Mesenchymal stem cell (in vitro differentiated cells and primary cell): Measurements from ENCODE around the gene EXTL1.
A peak's percentile ranks its signal among the peaks of the same experiment; 100 is the strongest.

Experiments
- DNase-seq: peaks from one replicate; pipeline ENCODE4 v3.0.0-alpha.2; 2013
- H2AFZ ChIP-seq: one replicate; pipeline ENCODE4 v1.6.1; 2013; ENCODE audit warnings: low read depth, mild to moderate bottlenecking, control low read depth, inconsistent platforms, low read length, moderate library complexity
- H2AK5ac ChIP-seq: 2 replicates; pipeline ENCODE4 v1.6.1; 2013; ENCODE audit warnings: low read length, moderate library complexity, mild to moderate bottlenecking, inconsistent platforms; ENCODE audit not compliant: severe bottlenecking
- H2BK120ac ChIP-seq: one replicate; pipeline ENCODE4 v1.6.1; 2013; ENCODE audit warnings: low read depth, mild to moderate bottlenecking, inconsistent platforms, low read length, moderate library complexity
- H2BK12ac ChIP-seq, 2 experiments: one replicate each; pipeline ENCODE4 v1.6.1; 2013; ENCODE audit warnings: inconsistent platforms in 2 of 2, low read length in 2 of 2, mild to moderate bottlenecking in 2 of 2, moderate library complexity in 2 of 2, control low read depth in 1 of 2
- H2BK15ac ChIP-seq: one replicate; pipeline ENCODE4 v1.6.1; 2013; ENCODE audit warnings: mild to moderate bottlenecking, low read depth, inconsistent platforms; ENCODE audit not compliant: poor library complexity, severe bottlenecking
- H2BK5ac ChIP-seq: 2 replicates; pipeline ENCODE4 v1.6.1; 2013; ENCODE audit warnings: low read depth, mild to moderate bottlenecking, low read length, control low read depth, inconsistent platforms; ENCODE audit not compliant: poor library complexity, severe bottlenecking
- H3K14ac ChIP-seq, 2 experiments: one replicate each; pipeline ENCODE4 v1.6.1; 2013; ENCODE audit warnings: inconsistent platforms in 2 of 2, low read length in 2 of 2, control low read depth in 1 of 2, mild to moderate bottlenecking in 1 of 2, moderate library complexity in 1 of 2
- H3K18ac ChIP-seq, 2 experiments: one replicate each; pipeline ENCODE4 v1.6.1; 2013; ENCODE audit warnings: inconsistent platforms in 2 of 2, low read length in 2 of 2, control low read depth in 1 of 2, low read depth in 1 of 2, mild to moderate bottlenecking in 1 of 2
- H3K23ac ChIP-seq, 2 experiments: one replicate each; pipeline ENCODE4 v1.6.1; 2013; ENCODE audit warnings: inconsistent platforms in 2 of 2, low read length in 2 of 2, mild to moderate bottlenecking in 2 of 2, moderate library complexity in 2 of 2, control low read depth in 1 of 2
- H3K27ac ChIP-seq: 2 replicates; pipeline ENCODE4 v1.5.1; 2013; ENCODE audit warnings: mild to moderate bottlenecking, moderate library complexity, low read length, control low read depth, inconsistent platforms; ENCODE audit not compliant: poor library complexity, severe bottlenecking
- H3K27me3 ChIP-seq, 2 experiments: 2 replicates each; pipeline versions ENCODE4 v1.6.1 to v1.7.0; 2013; ENCODE audit warnings: low read length in 2 of 2, mild to moderate bottlenecking in 2 of 2, moderate library complexity in 2 of 2, control low read depth in 1 of 2, inconsistent platforms in 1 of 2; ENCODE audit not compliant: control insufficient read depth in 1 of 2, insufficient read depth in 1 of 2
- H3K36me3 ChIP-seq, 2 experiments: 2 replicates each; pipeline versions ENCODE4 v1.6.1 to v1.7.0; 2013; ENCODE audit warnings: low read length in 2 of 2, control low read depth in 1 of 2, inconsistent platforms in 1 of 2, low read depth in 1 of 2, mild to moderate bottlenecking in 1 of 2; ENCODE audit not compliant: insufficient read depth in 2 of 2, control insufficient read depth in 1 of 2
- H3K4ac ChIP-seq, 2 experiments: one replicate each; pipeline ENCODE4 v1.6.1; 2013; ENCODE audit warnings: inconsistent platforms in 2 of 2, low read length in 2 of 2, mild to moderate bottlenecking in 2 of 2, moderate library complexity in 2 of 2, control low read depth in 1 of 2, low read depth in 1 of 2
- H3K4me1 ChIP-seq: 2 replicates; pipeline ENCODE4 v1.6.1; 2013; ENCODE audit warnings: low read depth, low read length, control low read depth; ENCODE audit not compliant: control insufficient read depth, insufficient read depth
- H3K4me2 ChIP-seq: 2 replicates; pipeline ENCODE4 v1.6.1; 2013; ENCODE audit warnings: low read length, mild to moderate bottlenecking, inconsistent platforms; ENCODE audit not compliant: poor library complexity, severe bottlenecking
- H3K4me3 ChIP-seq, 2 experiments: 2 replicates each; pipeline versions ENCODE4 v1.5.1 to v1.7.0; 2013; ENCODE audit warnings: low read length in 2 of 2, mild to moderate bottlenecking in 2 of 2, control low read depth in 1 of 2, low read depth in 1 of 2; ENCODE audit not compliant: insufficient read depth in 1 of 2
- H3K79me1 ChIP-seq: replicated peaks from 2 replicates; pipeline ENCODE4 v1.6.1; 2013; ENCODE audit warnings: mild to moderate bottlenecking, control low read depth, low read length, inconsistent platforms; ENCODE audit not compliant: poor library complexity, severe bottlenecking
- H3K9ac ChIP-seq: 2 replicates; pipeline ENCODE4 v1.7.0; 2013; ENCODE audit warnings: mild to moderate bottlenecking, low read length, moderate library complexity
- H3K9me3 ChIP-seq: 2 replicates; pipeline ENCODE4 v1.7.0; 2013; ENCODE audit warnings: mild to moderate bottlenecking, low read length; ENCODE audit not compliant: control insufficient read depth
- H4K8ac ChIP-seq: one replicate; pipeline ENCODE4 v1.6.1; 2013; ENCODE audit warnings: inconsistent platforms, mild to moderate bottlenecking, low read length, moderate library complexity
- H4K91ac ChIP-seq: one replicate; pipeline ENCODE4 v1.6.1; 2013; ENCODE audit warnings: mild to moderate bottlenecking, low read length, inconsistent platforms
- WGBS: methylation state at CpG from one replicate; pipeline ENCODE4 v1.1.7; 2013; ENCODE audit warnings: mixed read lengths; 5-methylcytosine and 5-hydroxymethylcytosine counted together

Gene EXTL1

DNA sequence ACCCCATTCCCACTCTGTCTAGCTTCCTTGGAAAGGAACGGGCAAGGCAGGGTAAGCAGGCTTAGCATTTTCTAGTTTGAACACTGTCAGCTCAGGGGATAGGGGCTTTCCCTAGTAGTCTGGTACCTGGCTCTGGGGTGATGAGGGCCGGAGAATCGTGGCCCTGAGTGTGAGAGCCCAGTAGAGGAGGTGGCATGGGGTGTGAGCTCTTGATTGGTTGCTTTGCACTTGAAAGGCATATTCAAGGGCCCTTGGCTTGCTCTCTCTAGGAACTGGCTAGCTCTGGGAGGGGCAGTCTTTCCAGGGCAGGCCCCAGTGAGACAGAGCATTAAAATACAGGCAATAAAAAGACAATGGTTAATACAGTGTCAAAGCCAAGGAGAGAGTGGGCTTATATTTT, 10.8 kb upstream of the EXTL1 start:
- no peaks in the 10 kb centered on the region for H3K79me1 ChIP-seq
- no peak overlapping the region for H2BK15ac ChIP-seq
- H3K9me3 ChIP-seq = no peaks in the 10 kb centered on the region
- no peak overlapping the region for H2BK120ac ChIP-seq
- no peak overlapping the region for H3K23ac ChIP-seq
- peaks cover 9% of the 10 kb centered on the region for H3K4me1 ChIP-seq
- no peak overlapping the region for H2AFZ ChIP-seq
- no peak overlapping the region for H3K18ac ChIP-seq
- no peak overlapping the region for H4K91ac ChIP-seq
- H4K8ac ChIP-seq = no peak overlapping the region
- H2BK12ac ChIP-seq = no peak overlapping the region
- H3K9ac ChIP-seq = no peak overlapping the region
- no peak overlapping the region for H3K4me2 ChIP-seq
- no peak overlapping the region for H3K27ac ChIP-seq
- H3K14ac ChIP-seq = no peak overlapping the region
- peaks cover 0 to 13% of the 10 kb centered on the region in 2 experiments for H3K27me3 ChIP-seq
- H3K36me3 ChIP-seq = no peaks in the 10 kb centered on the region
- 70% methylated on average over 3 of the region's 3 CpGs for WGBS
- no peak overlapping the region for H3K4me3 ChIP-seq
- no peak overlapping the region for H2BK5ac ChIP-seq
- no peak overlapping the region for H3K4ac ChIP-seq
- DNase-seq = no peak
- no peak overlapping the region for H2AK5ac ChIP-seq

DNA sequence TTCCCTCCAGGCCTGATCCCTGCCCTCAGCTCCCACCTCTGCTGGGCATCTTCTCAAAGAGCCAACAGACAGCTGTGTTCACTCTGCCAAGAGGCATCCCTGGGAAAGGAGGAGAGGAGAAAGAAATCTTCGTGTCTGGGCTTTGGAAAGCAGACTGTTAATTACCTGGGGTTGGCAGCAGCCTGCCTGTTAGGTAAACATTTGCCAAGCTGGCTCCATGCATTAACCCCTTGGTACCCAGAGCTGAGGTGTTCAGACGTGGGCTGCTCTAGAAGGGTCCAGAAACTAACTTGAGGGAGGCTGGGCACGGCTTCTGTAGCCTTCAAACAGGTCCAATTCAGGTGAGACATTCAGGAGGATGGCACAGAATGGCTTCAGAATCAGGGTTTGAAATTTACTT, 8.7 kb upstream of the EXTL1 start:
- H2BK15ac ChIP-seq = no peak overlapping the region
- no peak overlapping the region for H2BK120ac ChIP-seq
- H3K9ac ChIP-seq = no peak overlapping the region
- no peak overlapping the region for H3K27ac ChIP-seq
- no peaks in the 10 kb centered on the region for H3K79me1 ChIP-seq
- H3K14ac ChIP-seq = no peak overlapping the region
- no peaks in the 10 kb centered on the region for H3K36me3 ChIP-seq
- H2AFZ ChIP-seq = no peak overlapping the region
- peaks cover 22% of the 10 kb centered on the region for H3K4me1 ChIP-seq
- no peak for DNase-seq
- 57% methylated on average over 3 of the region's 3 CpGs for WGBS
- H3K4ac ChIP-seq = no peak overlapping the region
- no peak overlapping the region for H3K4me2 ChIP-seq
- no peak overlapping the region for H3K18ac ChIP-seq
- peaks cover 0 to 9% of the 10 kb centered on the region in 2 experiments for H3K27me3 ChIP-seq
- no peak overlapping the region for H2AK5ac ChIP-seq
- no peak overlapping the region for H2BK12ac ChIP-seq
- H2BK5ac ChIP-seq = no peak overlapping the region
- no peaks in the 10 kb centered on the region for H3K9me3 ChIP-seq
- H3K23ac ChIP-seq = no peak overlapping the region
- H3K4me3 ChIP-seq = no peak overlapping the region
- H4K91ac ChIP-seq = no peak overlapping the region
- no peak overlapping the region for H4K8ac ChIP-seq

DNA sequence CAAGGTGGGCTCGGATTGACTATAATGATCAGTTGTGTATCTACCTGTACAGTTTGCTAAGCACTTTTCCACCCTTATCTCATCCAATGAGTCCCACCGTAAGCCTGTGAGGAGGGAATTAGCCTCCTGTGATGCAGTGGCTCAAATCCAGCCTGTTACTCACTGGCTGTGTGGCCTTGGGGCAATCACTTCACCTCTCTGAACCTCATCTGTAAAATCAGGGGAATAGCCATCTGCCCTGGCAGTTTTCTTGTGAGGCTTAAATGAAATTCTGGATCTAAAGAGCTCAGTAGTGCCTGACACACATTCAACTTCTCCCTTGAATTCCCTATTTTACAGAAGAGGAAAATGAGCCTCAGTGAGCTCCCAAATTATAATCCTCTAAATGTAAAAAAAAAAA, 7.4 kb upstream of the EXTL1 start:
- Histone ChIP-seq H2BK120ac (no peak overlapping the region), H3K4ac (no peak overlapping the region), H3K4me2 (no peak overlapping the region), H3K36me3 (no peaks in the 10 kb centered on the region), H3K23ac (no peak overlapping the region), H4K8ac (no peak overlapping the region), H2BK15ac (no peak overlapping the region), H2AFZ (no peak overlapping the region), H3K27ac (no peak overlapping the region), H2AK5ac (no peak overlapping the region), H3K27me3 (peaks cover 0 to 9% of the 10 kb centered on the region in 2 experiments), H3K18ac (no peak overlapping the region), H2BK5ac (no peak overlapping the region), H3K79me1 (no peaks in the 10 kb centered on the region), H4K91ac (no peak overlapping the region), H3K4me3 (no peak overlapping the region), H3K14ac (no peak overlapping the region), H3K4me1 (peaks cover 26% of the 10 kb centered on the region), H3K9ac (no peak overlapping the region), H2BK12ac (no peak overlapping the region), H3K9me3 (no peaks in the 10 kb centered on the region)
- 94% methylated on average over 2 of the region's 2 CpGs for WGBS
- DNase-seq = no peak

DNA sequence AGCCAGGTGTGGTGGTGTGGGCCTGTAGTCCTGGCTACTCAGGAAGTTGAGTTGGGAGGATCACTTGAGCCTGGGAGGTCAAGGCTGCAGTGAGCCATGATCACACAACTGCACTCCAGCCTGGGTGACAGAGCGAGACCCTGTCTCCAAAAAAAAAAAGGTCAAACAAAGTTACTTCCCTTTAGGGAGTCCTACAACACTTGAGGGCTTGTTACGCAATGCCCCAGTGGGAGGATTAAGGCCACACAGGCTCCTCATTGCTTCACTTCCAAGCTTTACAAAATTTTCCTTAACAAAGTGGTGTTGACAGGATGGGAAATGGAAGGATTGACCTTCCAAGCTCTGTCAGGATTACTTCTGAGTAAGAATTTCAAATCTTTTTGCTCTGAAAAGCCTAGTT, 6.2 kb upstream of the EXTL1 start:
- Histone ChIP-seq H3K36me3 (no peaks in the 10 kb centered on the region), H2BK5ac (no peak overlapping the region), H3K4me3 (no peak overlapping the region), H2BK120ac (no peak overlapping the region), H3K9me3 (no peaks in the 10 kb centered on the region), H3K27ac (no peak overlapping the region), H3K27me3 (peaks cover 0 to 9% of the 10 kb centered on the region in 2 experiments), H4K8ac (no peak overlapping the region), H2AK5ac (no peak overlapping the region), H4K91ac (no peak overlapping the region), H3K79me1 (no peaks in the 10 kb centered on the region), H3K4me1 (peaks cover 33% of the 10 kb centered on the region), H2BK12ac (no peak overlapping the region), H3K4ac (no peak overlapping the region), H3K18ac (no peak overlapping the region), H2AFZ (no peak overlapping the region), H3K23ac (no peak overlapping the region), H3K4me2 (no peak overlapping the region), H2BK15ac (no peak overlapping the region), H3K14ac (no peak overlapping the region), H3K9ac (no peak overlapping the region)
- peak; percentile 77 for DNase-seq
- 71% methylated on average over 2 of the region's 2 CpGs for WGBS
